ENCODE results near the gene TARDBP.

GRCh38 chr1:11000526-11000925, 11.9 kb upstream of the TARDBP start:
- no peak for TF ChIP-seq ZNF274 (IDR thresholded peaks at IDR 0.05; ENCODE audit: low read depth, low read length)
- TF ChIP-seq CTCF (IDR thresholded peaks at IDR 0.05 in 2 of 3, conservative IDR thresholded peaks at IDR 0.05 in 1 of 3; ENCODE audit: borderline replicate concordance in 1 of 3, insufficient read depth in 1 of 3, low read depth in 2 of 3, low read length in 2 of 3), result no peak
- no peak for TF ChIP-seq SRF (IDR thresholded peaks at IDR 0.05; ENCODE audit: low read depth)

Measured in HCT116 (cell line).